Type B pancreatic cell (in vitro differentiated cells): ENCODE results near the gene MEGF11. TPM values are rescaled to one million over a fixed set of nuclear protein-coding genes. Genes with fewer than 3 reads are reported as not detected.

Experiments
- DNase-seq: peaks from one replicate; pipeline ENCODE4 v3.0.0; 2021; ENCODE audit warnings: mixed read lengths; ENCODE audit not compliant: unreplicated experiment; ENCODE audit errors: extremely low spot score
- H3K27ac Mint-ChIP-seq: 2 replicates; pipeline ENCODE4 v1.8.0; 2021; ENCODE audit warnings: mild to moderate bottlenecking, mixed read lengths
- H3K27me3 Mint-ChIP-seq: 2 replicates; pipeline ENCODE4 v1.8.0; 2021; ENCODE audit warnings: mixed read lengths
- H3K36me3 Mint-ChIP-seq: 2 replicates; pipeline ENCODE4 v1.8.0; 2021; ENCODE audit warnings: mixed read lengths
- H3K4me1 Mint-ChIP-seq: one replicate; pipeline ENCODE4 v1.8.0; 2021; ENCODE audit warnings: mixed read lengths; ENCODE audit not compliant: unreplicated experiment
- H3K4me3 Mint-ChIP-seq: 2 replicates; pipeline ENCODE4 v1.8.0; 2021; ENCODE audit warnings: mild to moderate bottlenecking, mixed read lengths
- H3K9me3 Mint-ChIP-seq: 2 replicates; pipeline ENCODE4 v1.8.0; 2021; ENCODE audit warnings: mixed read lengths
- CTCF ChIP-seq: fragments of 200-600 bp; sonication (generic); conservative IDR thresholded peaks from 2 replicates; pipeline ENCODE4 v1.5.0; 2021; ENCODE audit warnings: antibody characterized with exemption, mild to moderate bottlenecking
- total RNA-seq: library from RNA; stranded (reverse); gene quantifications from 2 replicates; pipeline ENCODE4 v1.2.1, GENCODE V29; 2021; ENCODE audit warnings: low replicate concordance

Gene MEGF11
- total RNA-seq, 1 donor from 2014 or later = 3.3 TPM

- Mint-ChIP-seq H3K9me3 (no peaks in the 10 kb centered on the region), H3K27me3 (peaks cover 45% of the 10 kb centered on the region), H3K27ac (no peak overlapping the region), H3K4me3 (no peak overlapping the region), H3K36me3 (no peaks in the 10 kb centered on the region), H3K4me1 (peaks cover 12% of the 10 kb centered on the region)
- DNase-seq = no peak
- TF ChIP-seq CTCF = no peak
Measured at GRCh38 chr15:65958835-65959234, 294.7 kb downstream of the MEGF11 start.

- no peaks in the 10 kb centered on the region for H3K9me3 Mint-ChIP-seq
- no peak for TF ChIP-seq CTCF
- H3K36me3 Mint-ChIP-seq = no peaks in the 10 kb centered on the region
- peaks cover 33% of the 10 kb centered on the region for H3K27me3 Mint-ChIP-seq
- DNase-seq = no peak
- H3K4me1 Mint-ChIP-seq = peaks cover 12% of the 10 kb centered on the region
- no peak overlapping the region for H3K4me3 Mint-ChIP-seq
- no peak overlapping the region for H3K27ac Mint-ChIP-seq
Measured at GRCh38 chr15:65957451-65957850, 296.1 kb downstream of the MEGF11 start.

- no peaks in the 10 kb centered on the region for H3K36me3 Mint-ChIP-seq
- no peaks in the 10 kb centered on the region for H3K9me3 Mint-ChIP-seq
- DNase-seq = no peak
- no peak overlapping the region for H3K4me3 Mint-ChIP-seq
- peaks cover 29% of the 10 kb centered on the region for H3K27me3 Mint-ChIP-seq
- TF ChIP-seq CTCF = no peak
- H3K4me1 Mint-ChIP-seq = peaks cover 12% of the 10 kb centered on the region
- no peak overlapping the region for H3K27ac Mint-ChIP-seq
Measured at GRCh38 chr15:65956899-65957298, 296.7 kb downstream of the MEGF11 start.

GRCh38 chr15:65956307-65956706 is 297.2 kb downstream of the MEGF11 start:
- H3K4me3 Mint-ChIP-seq = no peak overlapping the region
- H3K36me3 Mint-ChIP-seq = no peaks in the 10 kb centered on the region
- peaks cover 24% of the 10 kb centered on the region for H3K27me3 Mint-ChIP-seq
- no peaks in the 10 kb centered on the region for H3K9me3 Mint-ChIP-seq
- peaks cover 12% of the 10 kb centered on the region for H3K4me1 Mint-ChIP-seq
- DNase-seq = no peak
- no peak overlapping the region for H3K27ac Mint-ChIP-seq
- no peak for TF ChIP-seq CTCF

- TF ChIP-seq CTCF = no peak
- Mint-ChIP-seq H3K4me1 (peaks cover 7% of the 10 kb centered on the region), H3K36me3 (no peaks in the 10 kb centered on the region), H3K27ac (no peak overlapping the region), H3K27me3 (peaks cover 13% of the 10 kb centered on the region), H3K9me3 (no peaks in the 10 kb centered on the region), H3K4me3 (no peak overlapping the region)
- no peak for DNase-seq
Measured at GRCh38 chr15:65954289-65954741, 299.2 kb downstream of the MEGF11 start.

- Mint-ChIP-seq H3K4me1 (peaks cover 7% of the 10 kb centered on the region), H3K27ac (no peak overlapping the region), H3K9me3 (no peaks in the 10 kb centered on the region), H3K4me3 (no peak overlapping the region), H3K36me3 (no peaks in the 10 kb centered on the region), H3K27me3 (peaks cover 12% of the 10 kb centered on the region)
- no peak for DNase-seq
- TF ChIP-seq CTCF = no peak
Measured at GRCh38 chr15:65953622-65954021, 299.9 kb downstream of the MEGF11 start.
